Raji (cell line): ENCODE results near the gene CCDC33.

Experiments
- POLR2A ChIP-seq: IDR thresholded peaks from 2 replicates; pipeline ENCODE4 v1.6.1; 2011; ENCODE audit warnings: low read depth, low read length, control low read depth; ENCODE audit not compliant: insufficient read depth

CCDC33 gene

GRCh38 chr15:74373731-74374647 is 137.9 kb downstream of the CCDC33 start:
- peak; percentile 53; the same call in 1 of the 2 replicates for TF ChIP-seq POLR2A

- TF ChIP-seq POLR2A: no peak
Observed at GRCh38 chr15:74374648-74375302, 138.6 kb downstream of the CCDC33 start.

- TF ChIP-seq POLR2A: no peak
Observed at GRCh38 chr15:74375303-74375693, 139.2 kb downstream of the CCDC33 start.

GRCh38 chr15:74376226-74376625 is 140.1 kb downstream of the CCDC33 start:
- no peak for TF ChIP-seq POLR2A

- no peak for TF ChIP-seq POLR2A
Observed at GRCh38 chr15:74376825-74377581, 140.9 kb downstream of the CCDC33 start.

GRCh38 chr15:74377831-74378766 is 142.0 kb downstream of the CCDC33 start:
- no peak for TF ChIP-seq POLR2A

GRCh38 chr15:74378848-74379247 is 142.7 kb downstream of the CCDC33 start:
- no peak for TF ChIP-seq POLR2A

- no peak for TF ChIP-seq POLR2A
Observed at GRCh38 chr15:74380361-74381189, 144.4 kb downstream of the CCDC33 start.

GRCh38 chr15:74381190-74381453 is 145.0 kb downstream of the CCDC33 start:
- TF ChIP-seq POLR2A: no peak

GRCh38 chr15:74381481-74381880 is 145.4 kb downstream of the CCDC33 start:
- TF ChIP-seq POLR2A: no peak

GRCh38 chr15:74382004-74382816 is 146.1 kb downstream of the CCDC33 start:
- no peak for TF ChIP-seq POLR2A

GRCh38 chr15:74383286-74383685 is 147.2 kb downstream of the CCDC33 start:
- TF ChIP-seq POLR2A: no peak

GRCh38 chr15:74383695-74384565 is 147.8 kb downstream of the CCDC33 start:
- no peak for TF ChIP-seq POLR2A

GRCh38 chr15:74384566-74384880 is 148.4 kb downstream of the CCDC33 start:
- no peak for TF ChIP-seq POLR2A
